ENCODE results near the gene RPP40.
"Not testable (repeated sequence)": the region's sequence is repeated elsewhere in the genome, so short reads cannot be mapped to it uniquely, and the experiment has no call there.

The RPP40 gene, protein sequence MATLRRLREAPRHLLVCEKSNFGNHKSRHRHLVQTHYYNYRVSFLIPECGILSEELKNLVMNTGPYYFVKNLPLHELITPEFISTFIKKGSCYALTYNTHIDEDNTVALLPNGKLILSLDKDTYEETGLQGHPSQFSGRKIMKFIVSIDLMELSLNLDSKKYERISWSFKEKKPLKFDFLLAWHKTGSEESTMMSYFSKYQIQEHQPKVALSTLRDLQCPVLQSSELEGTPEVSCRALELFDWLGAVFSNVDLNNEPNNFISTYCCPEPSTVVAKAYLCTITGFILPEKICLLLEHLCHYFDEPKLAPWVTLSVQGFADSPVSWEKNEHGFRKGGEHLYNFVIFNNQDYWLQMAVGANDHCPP

DNA sequence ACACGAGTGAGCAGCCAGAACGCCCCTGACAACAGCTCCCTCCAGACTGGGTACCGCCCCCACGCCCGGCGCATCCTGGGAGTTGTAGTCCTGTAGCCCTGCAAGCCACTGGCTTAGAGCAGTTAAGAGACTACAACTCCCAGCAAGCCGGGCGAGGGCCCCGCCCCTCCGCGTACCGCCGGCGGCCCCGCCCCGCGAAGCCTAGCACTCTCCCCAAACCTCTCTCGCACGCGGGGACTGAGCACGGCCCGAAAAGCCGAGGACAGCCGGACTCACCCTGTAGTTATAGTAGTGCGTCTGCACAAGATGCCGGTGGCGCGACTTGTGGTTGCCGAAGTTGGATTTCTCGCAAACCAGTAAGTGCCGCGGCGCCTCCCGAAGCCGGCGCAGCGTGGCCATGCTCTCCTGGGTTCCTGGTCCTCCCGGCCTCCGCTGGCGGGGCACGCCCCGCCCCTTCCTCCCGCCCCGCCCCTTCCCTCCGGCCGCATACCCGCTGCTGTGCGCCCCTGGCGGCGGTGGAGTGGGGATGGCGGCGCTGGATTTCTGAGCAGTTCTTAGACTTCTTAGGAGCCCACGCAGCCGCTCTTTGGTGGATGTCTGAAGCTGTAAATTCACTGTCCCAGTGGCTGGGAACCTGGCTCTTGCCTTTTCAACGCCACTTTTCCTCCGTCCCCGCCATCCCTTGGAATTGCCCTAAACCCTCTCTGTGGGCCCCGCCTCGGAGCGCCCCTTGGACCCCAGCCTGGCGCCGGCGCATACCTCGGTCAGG is at the start of gene RPP40:
Gene RPP40 (minus strand): TSS at position 434 of the 769 bp plus-strand sequence. CDS start 35 bp downstream, at position 399.
- intact Hi-C loops (cut with DNase I): no loop called here
- DNase-seq: peak; percentile 97 to 100 (median 98)

DNA sequence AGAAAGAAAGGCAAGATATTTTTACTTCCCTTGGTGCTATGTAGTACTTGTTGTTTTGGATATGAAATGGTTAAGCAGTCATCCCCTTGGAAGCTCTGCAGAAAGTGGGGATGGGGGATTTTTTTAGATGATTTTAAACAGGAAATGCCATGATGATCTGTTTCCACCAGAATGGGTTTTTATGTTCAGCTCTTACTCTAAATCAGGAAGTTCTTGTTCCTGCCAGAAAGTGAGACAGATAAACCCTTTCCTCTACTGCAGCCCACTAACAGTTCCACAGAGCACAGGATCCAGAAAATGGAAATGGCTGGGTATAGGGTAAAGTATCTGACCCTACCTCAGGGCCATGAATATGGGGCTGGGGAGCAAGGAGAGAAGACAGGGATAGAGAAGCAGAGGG is 49.2 kb upstream of the RPP40 start:
- intact Hi-C loops (cut with DNase I): no loop called here
- DNase-seq: no peak

- intact Hi-C loops (cut with DNase I): no loop called here
- no peak for DNase-seq
These were observed 47.6 kb upstream of the RPP40 start for GRCh38 chr6:5051394-5051793.

DNA sequence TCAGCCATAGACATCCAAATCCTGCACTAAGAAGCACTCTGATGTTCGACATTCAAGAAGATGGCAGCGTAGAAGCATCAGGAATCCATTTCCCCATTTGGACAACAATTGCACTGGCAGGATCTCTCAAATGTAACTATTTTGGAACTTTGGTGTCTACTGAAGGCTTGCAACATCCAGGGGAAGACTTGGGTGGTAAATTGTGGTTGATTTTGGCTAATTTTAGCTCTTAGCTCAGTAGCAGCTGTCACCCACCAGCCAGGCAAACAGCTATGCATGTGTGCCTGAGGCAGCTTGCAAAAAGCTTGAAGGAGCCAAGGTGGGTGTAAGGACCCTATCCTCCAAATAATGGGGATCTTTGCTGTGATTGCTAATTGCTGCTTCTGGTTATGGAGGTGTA is 46.2 kb upstream of the RPP40 start:
- intact Hi-C loops (cut with DNase I): no loop called here
- no peak for DNase-seq

GRCh38 chr6:5046430-5046829 is 42.6 kb upstream of the RPP40 start:
- intact Hi-C loops (cut with DNase I): no loop called here

GRCh38 chr6:5045416-5045815 is 41.6 kb upstream of the RPP40 start:
- no peak for DNase-seq
- intact Hi-C loops (cut with DNase I): no loop called here

More at GRCh38 chr6:5046430-5046829, 42.6 kb upstream of the RPP40 start:
- no peak for DNase-seq

- no peak for DNase-seq
- intact Hi-C loops (cut with DNase I): no loop called here
These were observed 41.0 kb upstream of the RPP40 start for GRCh38 chr6:5044866-5045265.

- DNase-seq: no peak
- intact Hi-C loops (cut with DNase I): no loop called here
These were observed 38.6 kb upstream of the RPP40 start for GRCh38 chr6:5042436-5042835.

DNA sequence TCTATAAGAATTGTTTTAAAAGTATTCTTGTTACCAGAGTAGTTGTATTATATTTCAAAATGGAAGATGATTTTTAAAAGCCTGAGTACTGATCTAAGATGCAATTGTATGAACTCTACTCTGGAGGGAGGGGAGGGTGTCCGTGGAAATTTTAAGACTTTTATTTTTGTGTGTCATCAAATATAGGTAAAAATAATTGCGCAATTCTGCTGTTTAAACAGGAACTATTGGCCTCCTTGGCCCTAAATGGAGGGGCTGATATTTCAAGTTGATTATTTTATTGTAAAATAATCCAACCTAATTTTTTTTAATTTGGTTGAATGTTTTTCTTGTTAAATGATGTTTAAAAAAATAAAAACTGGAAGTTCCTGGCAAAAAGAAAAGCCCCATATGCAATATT is 38.1 kb upstream of the RPP40 start:
- intact Hi-C loops (cut with DNase I): no loop called here
- DNase-seq: no peak

DNA sequence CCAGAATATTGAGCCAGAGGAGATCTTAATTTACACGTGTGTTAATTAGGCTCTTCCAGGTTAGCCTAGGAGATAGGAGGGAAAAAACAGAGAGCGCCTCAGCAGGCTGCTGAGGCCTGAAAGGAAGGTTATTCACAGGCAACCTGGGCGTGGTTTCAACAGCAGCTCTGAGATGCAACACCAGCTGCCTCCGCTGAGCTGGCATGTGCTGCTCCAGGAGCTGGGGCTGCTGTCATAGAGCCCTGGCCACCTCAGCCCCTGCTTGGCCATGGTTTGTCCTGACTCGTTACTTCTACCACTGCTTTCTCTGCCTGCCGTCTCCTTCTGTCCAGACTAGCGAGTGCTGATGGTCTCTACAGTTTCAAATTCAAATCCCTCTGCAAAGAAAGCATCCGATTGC is 32.4 kb upstream of the RPP40 start:
- no peak for DNase-seq
- intact Hi-C loops (cut with DNase I): no loop called here

GRCh38 chr6:5034736-5035135 is 30.9 kb upstream of the RPP40 start:
- DNase-seq: no peak
- intact Hi-C loops (cut with DNase I): no loop called here

- peak in 1 of 10 donors; percentile 76 for DNase-seq
- intact Hi-C loops (cut with DNase I): no loop called here
These were observed 30.5 kb upstream of the RPP40 start for GRCh38 chr6:5034328-5034727.

DNA sequence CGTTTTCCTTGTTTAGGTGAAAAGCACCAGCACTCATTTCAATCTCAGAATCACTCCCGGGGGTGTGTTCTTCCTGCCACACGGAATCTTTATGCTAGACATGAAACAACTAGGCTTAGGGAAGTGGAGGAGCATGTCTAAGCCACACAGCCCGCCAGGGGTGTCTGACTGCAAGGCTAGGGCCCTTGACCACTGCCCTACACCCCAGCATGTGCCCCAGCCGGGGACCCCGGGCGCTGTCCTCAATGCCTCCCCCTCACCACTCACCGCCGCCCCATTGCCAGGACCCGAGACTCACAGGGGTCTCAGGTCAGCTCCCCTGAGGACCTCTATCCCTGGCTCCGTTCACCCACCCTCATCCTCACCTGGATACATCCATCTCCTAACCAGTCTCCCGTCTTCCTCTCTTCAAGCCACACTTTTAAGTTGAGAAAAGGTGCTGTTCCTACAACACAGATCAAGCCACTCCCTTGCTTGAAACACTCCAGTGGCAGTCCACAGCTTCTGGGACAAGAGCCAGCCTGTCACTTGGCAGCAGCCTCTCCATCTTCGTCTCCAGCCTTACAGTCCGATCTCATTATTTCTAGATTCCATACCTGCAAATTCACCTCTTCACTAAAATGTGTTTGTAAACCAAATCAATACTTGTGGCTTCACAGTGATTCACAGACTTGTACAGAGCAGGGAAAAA is 29.5 kb upstream of the RPP40 start:
- intact Hi-C loops (cut with DNase I); DNase-seq: not testable (repeated sequence)

DNA sequence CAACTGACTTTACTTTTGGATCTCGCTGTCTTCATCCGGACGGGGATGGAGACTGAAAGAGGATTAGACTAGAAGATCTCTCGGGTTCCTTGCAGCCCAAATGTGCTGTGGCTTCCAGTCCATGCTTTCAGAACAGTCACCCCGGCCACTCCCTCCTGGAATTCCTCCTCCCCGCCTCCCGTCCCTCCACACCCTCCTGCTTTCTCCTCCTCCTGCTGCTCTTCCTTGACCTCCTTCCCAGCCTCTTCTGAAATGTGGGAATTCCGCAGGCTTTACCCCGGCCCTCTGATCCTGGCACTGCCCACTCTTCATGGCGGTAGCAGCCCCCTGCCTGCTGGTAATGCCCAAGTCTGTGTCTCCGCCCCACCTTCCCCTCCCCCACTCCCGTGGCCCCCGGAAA is 28.9 kb upstream of the RPP40 start:
- DNase-seq; intact Hi-C loops (cut with DNase I): not testable (repeated sequence)

GRCh38 chr6:5031150-5031549 is 27.3 kb upstream of the RPP40 start:
- DNase-seq: no peak
- intact Hi-C loops (cut with DNase I): no loop called here

DNA sequence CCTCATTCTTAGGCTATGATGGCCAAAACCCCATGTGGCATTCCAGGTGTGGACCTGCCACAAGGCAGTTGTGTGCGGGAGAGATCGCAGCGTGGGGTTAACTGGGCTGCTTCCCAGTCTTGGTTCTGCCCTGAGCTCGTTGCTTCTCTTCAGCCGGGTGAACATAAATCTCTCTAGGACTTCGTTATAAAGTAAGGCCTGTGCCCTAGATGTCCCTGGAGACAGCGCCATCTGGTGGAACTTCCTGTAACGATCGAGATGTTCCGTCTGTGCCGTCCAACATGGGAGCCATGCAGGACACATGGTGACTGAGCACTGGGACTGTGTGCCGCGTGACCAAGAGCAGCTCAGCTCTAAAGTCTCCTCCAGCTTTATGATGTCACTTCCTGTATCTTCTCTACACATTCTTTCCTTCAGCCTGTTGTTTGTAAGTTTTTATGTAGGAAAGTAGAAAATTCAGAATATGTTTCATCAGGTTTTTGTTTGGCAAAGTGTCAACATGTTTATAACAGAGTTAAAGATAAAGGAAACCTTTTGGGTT is 26.8 kb upstream of the RPP40 start:
- intact Hi-C loops (cut with DNase I): no loop called here
- DNase-seq: peak in 8 of 10 donors; percentile 46 to 94 (median 70)

DNA sequence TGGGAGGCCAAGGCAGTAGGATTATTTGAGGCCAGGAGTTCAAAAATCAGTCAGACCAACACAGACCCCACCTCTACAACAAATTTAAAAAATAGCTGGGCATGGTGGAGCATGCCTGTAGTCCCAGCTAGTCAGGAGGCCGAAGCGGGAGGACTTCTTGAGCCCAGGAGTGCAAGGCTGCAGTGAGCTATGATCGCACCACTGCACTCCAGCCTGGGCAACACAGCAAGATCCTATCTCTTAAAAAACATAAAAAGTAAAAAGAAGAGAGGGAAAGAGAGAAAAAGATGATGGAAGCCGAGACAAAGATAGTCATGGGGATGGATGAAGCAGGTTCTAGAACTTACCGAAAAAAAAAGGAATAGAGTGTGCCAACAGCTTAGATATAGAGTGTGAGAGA is 25.8 kb upstream of the RPP40 start:
- no peak for DNase-seq
- intact Hi-C loops (cut with DNase I): no loop called here

DNA sequence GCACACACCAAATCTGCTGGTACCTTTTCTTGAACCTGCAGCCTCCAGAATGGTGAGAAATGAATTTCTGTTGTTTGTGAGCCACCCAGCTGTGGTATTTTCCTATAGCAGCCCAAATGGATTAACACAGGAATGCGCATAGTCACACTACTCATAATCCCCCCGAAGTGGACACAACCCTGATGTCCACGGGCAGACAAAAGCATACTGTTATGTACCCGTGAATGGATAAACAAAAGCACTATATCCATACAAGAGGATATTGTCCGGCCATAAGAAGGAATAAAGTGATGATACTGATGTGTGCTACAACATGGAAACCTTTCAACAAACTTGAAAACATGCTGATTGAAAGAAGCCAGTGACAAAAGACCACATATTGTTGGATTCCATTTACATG is 25.1 kb upstream of the RPP40 start:
- intact Hi-C loops (cut with DNase I): no loop called here

GRCh38 chr6:5028301-5028700 is 24.5 kb upstream of the RPP40 start:
- intact Hi-C loops (cut with DNase I): no loop called here
- DNase-seq: no peak

More for the DNA sequence above, 25.1 kb upstream of the RPP40 start:
- DNase-seq: no peak

DNA sequence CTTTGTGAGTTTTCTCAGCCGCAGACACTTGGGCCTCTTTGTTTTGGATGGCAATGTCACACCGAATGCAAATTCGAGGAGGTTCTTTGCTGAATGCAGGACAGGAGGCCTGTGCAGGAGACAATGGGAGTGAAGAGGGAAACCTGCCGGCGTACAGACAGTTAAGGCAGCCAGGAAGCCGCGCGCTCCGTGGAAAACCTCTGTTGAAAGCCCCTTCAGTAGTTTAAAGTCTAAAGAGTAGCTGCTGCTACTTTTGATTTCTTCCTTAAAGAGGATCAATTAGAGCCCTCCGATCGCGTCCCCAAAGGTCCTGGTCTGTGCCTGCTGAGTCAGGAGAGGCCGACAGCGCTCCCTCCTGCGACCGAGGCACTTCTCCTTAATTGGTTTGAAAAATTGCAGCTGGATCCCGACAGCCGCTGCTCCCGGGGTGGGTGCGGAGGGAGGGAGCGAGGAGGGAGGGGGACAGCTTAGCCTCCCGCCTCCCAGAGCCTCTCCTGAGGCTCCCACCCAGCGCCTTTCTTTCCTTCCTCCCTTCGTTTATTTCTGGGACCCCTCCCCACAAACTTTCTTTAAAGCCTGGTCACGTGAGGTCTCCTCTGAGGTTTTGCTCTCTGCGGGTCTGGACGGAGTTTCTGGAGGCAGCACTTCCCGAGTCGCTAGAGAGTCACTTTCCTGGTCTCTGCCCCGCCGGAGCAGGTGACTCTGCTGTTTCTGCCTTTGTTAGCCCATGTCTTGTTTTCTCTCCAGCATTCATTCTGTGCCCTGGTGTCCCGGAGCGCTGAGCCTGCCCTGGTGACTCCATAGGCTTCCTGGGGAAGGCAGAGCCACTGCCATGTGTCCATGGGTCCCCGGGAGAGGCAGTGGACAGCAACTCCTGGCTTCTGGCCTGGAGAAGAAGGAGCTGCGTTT is 22.3 kb upstream of the RPP40 start:
- intact Hi-C loops (cut with DNase I): no loop called here
- peak in 4 of 10 donors; percentile 22 to 87 (median 44) for DNase-seq
